Activated CD4-positive, alpha-beta T cell treated with anti-CD3 and anti-CD28 coated beads, Interleukin-2, amount 10 ng/mL, durations not matched to agents 24 days and 14 days (primary cell): ENCODE data around the gene WDR7. TPM values are rescaled to one million over a fixed set of nuclear protein-coding genes. Genes with fewer than 3 reads are reported as not detected.

Experiments
- DNase-seq: peaks from one replicate; pipeline ENCODE4 v3.0.0; 2022
- H3K27ac Mint-ChIP-seq: one replicate; pipeline ENCODE4 v1.8.0; 2022; ENCODE audit warnings: mild to moderate bottlenecking, mixed read lengths
- H3K27me3 Mint-ChIP-seq: one replicate; pipeline ENCODE4 v1.8.0; 2022; ENCODE audit warnings: mixed read lengths
- H3K36me3 Mint-ChIP-seq: one replicate; pipeline ENCODE4 v1.8.0; 2022; ENCODE audit warnings: low read depth, mild to moderate bottlenecking, mixed read lengths
- H3K4me1 Mint-ChIP-seq: one replicate; pipeline ENCODE4 v1.8.0; 2021; ENCODE audit warnings: mixed read lengths
- H3K4me3 Mint-ChIP-seq: one replicate; pipeline ENCODE4 v1.8.0; 2022; ENCODE audit warnings: mild to moderate bottlenecking, moderate library complexity, mixed read lengths
- H3K9me3 Mint-ChIP-seq: one replicate; pipeline ENCODE4 v1.8.0; 2021; ENCODE audit warnings: mixed read lengths
- intact Hi-C: fragments of 100-400 bp; cut with micrococcal nuclease; formaldehyde crosslinking; loops from one replicate; pipeline ENCODE4 v1.15.1; 2023
- total RNA-seq: library from RNA; stranded (reverse); gene quantifications from 2 replicates; pipeline ENCODE4 v1.2.3, GENCODE V29; 2022

The WDR7 gene
- total RNA-seq, 1 donor from 2014 or later = 26.0 TPM

- H3K27me3 Mint-ChIP-seq = peaks cover 17% of the 10 kb centered on the region
- H3K27ac Mint-ChIP-seq = no peak overlapping the region
- peaks cover 14% of the 10 kb centered on the region for H3K4me1 Mint-ChIP-seq
- no peaks in the 10 kb centered on the region for H3K36me3 Mint-ChIP-seq
- DNase-seq = no peak
- no peak overlapping the region for H3K4me3 Mint-ChIP-seq
- H3K9me3 Mint-ChIP-seq = peaks cover 18% of the 10 kb centered on the region
- intact Hi-C loops = no loop called here
Measured at GRCh38 chr18:57086163-57086562, 435.0 kb downstream of the WDR7 start.

Other genes with a start within 250 kb of the WDR7 start
- 102 and 104 TPM in 2 replicates for gene TXNL1, start 12.8 kb upstream of the WDR7 start, total RNA-seq